ENCODE results near the gene SLC30A1. TPM values are rescaled to one million over a fixed set of nuclear protein-coding genes. Genes with fewer than 3 reads are reported as not detected.

SLC30A1 gene
- total and polyA plus RNA-seq, 2 of the 13 experiments (the other 11 are each of a cell fraction or from before 2014, with no cell fraction given): 5.9 to 24.4 TPM

DNA sequence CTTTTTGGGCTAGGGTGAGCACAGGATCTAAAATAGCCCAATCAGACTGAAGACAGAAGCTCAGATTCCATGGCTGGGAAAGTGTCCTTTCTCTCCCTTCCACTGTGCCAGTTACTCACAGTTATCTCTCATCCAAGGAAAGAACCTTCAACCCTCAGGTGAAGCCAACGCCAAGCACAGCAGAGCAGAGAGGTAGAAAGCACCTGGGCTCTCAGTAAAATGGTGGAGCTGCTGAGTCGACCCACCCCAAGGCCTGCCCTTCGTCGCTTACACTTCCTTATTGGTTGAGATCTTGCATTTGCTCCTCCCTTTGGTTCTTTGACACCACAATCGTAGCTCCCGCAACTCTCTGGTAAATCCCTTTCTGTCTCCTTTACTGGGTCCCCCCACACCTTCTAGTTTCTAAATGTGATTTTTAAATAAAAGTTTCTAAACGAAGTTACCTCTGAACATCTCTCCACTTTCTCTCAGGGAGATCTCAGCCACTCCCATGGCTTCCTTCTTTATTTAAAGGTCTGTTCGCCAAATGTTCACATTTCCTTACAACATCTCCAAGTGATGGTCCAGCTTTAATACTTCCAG, 27.5 kb upstream of the SLC30A1 start (continued):
- TF ChIP-seq ZNF276 (CRISPR knock-in tag; IDR thresholded peaks at IDR 0.05; ENCODE audit: low read depth): no peak
- no peak for TF ChIP-seq DMTF1 (CRISPR knock-in tag; IDR thresholded peaks at IDR 0.05)
- no peak for TF ChIP-seq NFATC3 (CRISPR knock-in tag; IDR thresholded peaks at IDR 0.05)
- no peak for TF ChIP-seq RXRA (CRISPR knock-in tag; IDR thresholded peaks at IDR 0.05)
- TF ChIP-seq ZNF543 (CRISPR knock-in tag; IDR thresholded peaks at IDR 0.05): 0 out of 2 replicates have a peak, but pooled peaks have one; percentile 28
- 0 out of 2 replicates have a peak, but pooled peaks have one; percentile 22 for TF ChIP-seq HDAC1 (CRISPR knock-in tag; IDR thresholded peaks at IDR 0.05)

- Histone ChIP-seq H3K36me3 (replicated peaks in 1 of 2; ENCODE audit: control insufficient read depth in 1 of 2, insufficient read depth in 2 of 2, low read length in 2 of 2) (no peaks in the 10 kb centered on the region), H3K9ac (ENCODE audit: insufficient read depth, low read depth, low read length) (peak overlapping the region; percentile 54), H3K4me3 (replicated peaks in 1 of 3; ENCODE audit: insufficient read depth in 1 of 3, low read depth in 2 of 3, low read length in 3 of 3) (peak overlapping the region; percentile 42 to 65 (median 48)), H3K4me2 (ENCODE audit: low read depth, low read length) (peak overlapping the region; percentile 68), H3K4me1 (ENCODE audit: insufficient read depth, low read length) (peaks cover 92% of the 10 kb centered on the region), H3K9me3 (ENCODE audit: low read length) (no peaks in the 10 kb centered on the region), H3K27me3 (ENCODE audit: control insufficient read depth in 1 of 2, insufficient read depth in 2 of 2, low read length in 2 of 2) (no peaks in the 10 kb centered on the region), H3K79me2 (ENCODE audit: insufficient read depth, low read length) (peaks cover 23% of the 10 kb centered on the region), H2AFZ (ENCODE audit: low read length) (no peak overlapping the region), H3K27ac (ENCODE audit: extremely low read length, insufficient read depth, low read length) (peak overlapping the region; percentile 46), H4K20me1 (ENCODE audit: insufficient read depth, low read length) (no peaks in the 10 kb centered on the region)
- 54% methylated on average over 10 of the region's 11 CpGs for WGBS (ENCODE audit: low lambda C conversion rate)
- DNase-seq (ENCODE audit: low spot score) (no peak), FAIRE-seq (no peak), ATAC-seq (no peak)
- in situ Hi-C loops (cut with HindIII; ENCODE audit: extremely low pct_ligation_motif_present, low pct_unique_long_range_greater_than_20kb) (no loop called here), intact Hi-C loops (cut with micrococcal nuclease; ENCODE audit: unreplicated experiment) (no loop called here)
- ChIA-PET POLR2A (interaction anchor here (1.0 to 10.6 kb wide), 8 partner anchors 11 to 85 kb away, joined by 3 to 100 read pairs (median 6); partner anchors contain the start of gene SLC30A1), CTCF (ENCODE audit: low intra/inter-chr PET ratio, low total read pairs) (no interaction called here)
- no TSS peak for BruUV-seq (replicated peaks)
- TF ChIP-seq ZSCAN29 (CRISPR knock-in tag; conservative IDR thresholded peaks at IDR 0.05) (0 out of 2 replicates have a peak, but pooled peaks have one; percentile 28), ZNF687 (CRISPR knock-in tag; IDR thresholded peaks at IDR 0.05) (0 out of 2 replicates have a peak, but pooled peaks have one; percentile 14), EED (CRISPR knock-in tag; IDR thresholded peaks at IDR 0.05) (no peak)
Measured at GRCh38 chr1:211605603-211606331, 26.8 kb upstream of the SLC30A1 start.

Data from HepG2 (cell line).